HG03139 (cell line): ENCODE results near the gene PNPLA1.

Source experiments
- ATAC-seq: cut with Tn5 transposase; IDR thresholded peaks from one replicate; pipeline ENCODE4 v1.9.1; 2021; ENCODE audit not compliant: unreplicated experiment

Gene PNPLA1

GRCh38 chr6:36245572-36246061, 24.2 kb upstream of the PNPLA1 start:
- ATAC-seq, result no peak

- ATAC-seq, result no peak
These were observed 23.2 kb upstream of the PNPLA1 start for GRCh38 chr6:36246506-36247268.

GRCh38 chr6:36247693-36248092, 22.2 kb upstream of the PNPLA1 start:
- ATAC-seq, result no peak

GRCh38 chr6:36248980-36249379, 20.9 kb upstream of the PNPLA1 start:
- ATAC-seq, result no peak

GRCh38 chr6:36249536-36249935, 20.3 kb upstream of the PNPLA1 start:
- no peak for ATAC-seq

GRCh38 chr6:36252005-36252404, 17.9 kb upstream of the PNPLA1 start:
- no peak for ATAC-seq

- no peak for ATAC-seq
These were observed 6.4 kb upstream of the PNPLA1 start for GRCh38 chr6:36263390-36264000.

- no peak for ATAC-seq
These were observed 4.1 kb upstream of the PNPLA1 start for GRCh38 chr6:36265744-36266143.

GRCh38 chr6:36266913-36267644, 2.8 kb upstream of the PNPLA1 start:
- no peak for ATAC-seq

GRCh38 chr6:36267731-36268477, 2.0 kb upstream of the PNPLA1 start:
- ATAC-seq, result no peak

GRCh38 chr6:36268478-36269275, 1.2 kb upstream of the PNPLA1 start:
- ATAC-seq, result no peak

GRCh38 chr6:36272234-36272633, 2.4 kb downstream of the PNPLA1 start:
- ATAC-seq, result no peak

GRCh38 chr6:36273067-36273466, 3.2 kb downstream of the PNPLA1 start:
- no peak for ATAC-seq

GRCh38 chr6:36273802-36274514, 4.1 kb downstream of the PNPLA1 start:
- ATAC-seq, result no peak

GRCh38 chr6:36276581-36277536, 7.0 kb downstream of the PNPLA1 start:
- ATAC-seq, result no peak

GRCh38 chr6:36277946-36278470, 8.1 kb downstream of the PNPLA1 start:
- no peak for ATAC-seq

- no peak for ATAC-seq
These were observed 10.6 kb downstream of the PNPLA1 start for GRCh38 chr6:36280467-36280866.

GRCh38 chr6:36280983-36281382, 11.1 kb downstream of the PNPLA1 start:
- ATAC-seq, result no peak
